Stomach (tissue), 9 donors: Measurements from ENCODE around the gene TOP2A. TPM values are rescaled to one million over a fixed set of nuclear protein-coding genes. Genes with fewer than 3 reads are reported as not detected.

Source experiments
- DNase-seq, 2 donors: peaks; one replicate each; pipeline versions ENCODE4 v3.0.0 to v3.0.0-alpha.2; 2013 to 2019
- H3K27ac ChIP-seq, 5 donors: fragments of 200-600 bp in 4 of 5; sonication (generic) in 4 of 5; one replicate each; pipeline ENCODE4 v1.5.1; 2013 to 2019; ENCODE audit warnings: mild to moderate bottlenecking in 1 of 5, moderate library complexity in 1 of 5
- H3K27me3 ChIP-seq, 3 donors: fragments of 200-600 bp; sonication (generic); one replicate each; pipeline ENCODE4 v1.5.1; 2017 to 2019; ENCODE audit warnings: mixed run types in 1 of 3
- H3K36me3 ChIP-seq, 4 donors: fragments of 200-600 bp; sonication (generic); 1 replicate in 3 of 4; 2 replicates in 1 of 4; pipeline ENCODE4 v1.5.1; 2016 to 2019
- H3K4me1 ChIP-seq, 4 donors: fragments of 200-600 bp; sonication (generic); one replicate each; pipeline ENCODE4 v1.5.1; 2016 to 2019
- H3K4me3 ChIP-seq, 4 donors: fragments of 200-600 bp; sonication (generic) in 3 of 4; one replicate each; pipeline ENCODE4 v1.5.1; 2016 to 2019; ENCODE audit warnings: mild to moderate bottlenecking in 1 of 4
- H3K9me3 ChIP-seq, 4 donors: fragments of 200-600 bp; sonication (generic); one replicate each; pipeline ENCODE4 v1.5.1; 2016 to 2019
- CTCF ChIP-seq, 7 experiments: fragments of 450-650 bp in 4 of 7; fragments of 200-600 bp in 3 of 7; sonication (generic) in 3 of 7; IDR thresholded peaks; one replicate each; pipeline ENCODE4 v1.5.1; 2016 to 2019; ENCODE audit warnings: antibody characterized with exemption in 7 of 7, control low read depth in 2 of 7, mild to moderate bottlenecking in 1 of 7
- EP300 ChIP-seq: sonication (generic); formaldehyde crosslinking; IDR thresholded peaks from one replicate; pipeline ENCODE4 v1.6.1; 2017; ENCODE audit warnings: antibody characterized with exemption
- POLR2A ChIP-seq, 4 donors: fragments of 450-650 bp; IDR thresholded peaks; one replicate each; pipeline ENCODE4 v1.6.1; 2016; ENCODE audit warnings: antibody characterized with exemption in 4 of 4, control low read depth in 2 of 4, mild to moderate bottlenecking in 1 of 4, moderate library complexity in 1 of 4
- POLR2AphosphoS5 ChIP-seq, 3 donors: sonication (generic); formaldehyde crosslinking; IDR thresholded peaks; one replicate each; pipeline ENCODE4 v1.6.1; 2016; ENCODE audit warnings: antibody characterized with exemption in 3 of 3
- WGBS, 5 donors: extraction: QIAGEN DNeasy Blood & Tissue Kit in 3 of 5; methylation state at CpG; one replicate each; pipeline versions ENCODE4 v1.1.5 to v1.1.7; 2013 to 2018; 5-methylcytosine and 5-hydroxymethylcytosine counted together
- intact Hi-C: fragments of 100-400 bp; cut with DNase I; formaldehyde crosslinking; loops from one replicate; pipeline ENCODE4 v1.15.1; 2023; ENCODE audit warnings: low total_unique reads
- polyA plus RNA-seq, 3 donors: library from polyadenylated mRNA; stranded (reverse); fragments of 200-250 nt; gene quantifications; one replicate each; pipeline ENCODE4 v1.2.3, GENCODE V29; 2013
- total RNA-seq, 5 donors: library from RNA; depleted of rRNA; stranded (reverse); fragments of >200 nt; gene quantifications; one replicate each; pipeline versions ENCODE4 v1.1.0 to v1.2.3, GENCODE V29; 2014 to 2016
- donor health status: healthy with polysubstance abuse.
- donor health status: Bipolar disorder and iron deficiency.
- donor health status: healthy.

The TOP2A gene
- total and polyA plus RNA-seq, 8 donors: 1.2 to 129 (median 13.2) TPM

GRCh38 chr17:40364906-40365305 lies 52.8 kb downstream of the TOP2A start:
- H3K4me3 ChIP-seq: no peak overlapping the region
- peaks cover 9 to 28% (median 22%) of the 10 kb centered on the region in 4 donors for H3K4me1 ChIP-seq
- intact Hi-C loops: loop anchor here (10.0 kb wide), 1 partner anchor 70 kb away; no protein-coding TSS in a partner anchor
- no peaks in the 10 kb centered on the region for H3K36me3 ChIP-seq
- WGBS, 5 donors: 86 to 93% (median 88%) methylated on average over 9 of the region's 9 CpGs
- H3K27me3 ChIP-seq: peaks cover 0 to 28% (median 0%) of the 10 kb centered on the region in 3 donors
- H3K27ac ChIP-seq: no peak overlapping the region
- DNase-seq: no peak
- TF ChIP-seq CTCF (IDR thresholded peaks at IDR 0.05): no peak
- no peak for TF ChIP-seq POLR2A (IDR thresholded peaks at IDR 0.05)
- TF ChIP-seq POLR2AphosphoS5 (IDR thresholded peaks at IDR 0.05): no peak
- no peak for TF ChIP-seq EP300
- H3K9me3 ChIP-seq: no peaks in the 10 kb centered on the region

GRCh38 chr17:40364121-40364861 lies 53.4 kb downstream of the TOP2A start, which contains the start of gene GJD3:
Gene GJD3, minus strand, starts transcription at chr17:40364737. Its CDS starts 922 bp downstream, at chr17:40363815.
- 54 to 69% (median 61%) methylated on average over 20 to 22 of the region's 22 CpGs for WGBS, 5 donors
- H3K9me3 ChIP-seq: no peaks in the 10 kb centered on the region
- peak within 1 kb of the TSS in 1 of 5 donors; percentile 35 for H3K27ac ChIP-seq
- peaks cover 0 to 28% (median 0%) of the 10 kb centered on the region in 3 donors for H3K27me3 ChIP-seq
- no peaks in the 10 kb centered on the region for H3K36me3 ChIP-seq
- peak in 1 of 2 donors; percentile 44 for DNase-seq
- TF ChIP-seq POLR2AphosphoS5 (IDR thresholded peaks at IDR 0.05): no peak
- no peak for TF ChIP-seq CTCF (IDR thresholded peaks at IDR 0.05)
- no peak for TF ChIP-seq EP300
- TF ChIP-seq POLR2A (IDR thresholded peaks at IDR 0.05): no peak
- intact Hi-C loops: loop anchor here (10.0 kb wide), 1 partner anchor 71 kb away; no protein-coding TSS in a partner anchor
- peak within 1 kb of the TSS; percentile 54 to 79 (median 62) for H3K4me3 ChIP-seq
- peaks cover 9 to 28% (median 22%) of the 10 kb centered on the region in 4 donors for H3K4me1 ChIP-seq

GRCh38 chr17:40363111-40363827 lies 54.4 kb downstream of the TOP2A start:
- Histone ChIP-seq H3K27ac (peak overlapping the region in 3 of 5 donors; percentile 35 to 50 (median 46)), H3K27me3 (peaks cover 0 to 28% (median 0%) of the 10 kb centered on the region in 3 donors), H3K36me3 (no peaks in the 10 kb centered on the region), H3K4me3 (peak overlapping the region; percentile 54 to 79 (median 62)), H3K9me3 (no peaks in the 10 kb centered on the region), H3K4me1 (peaks cover 9 to 38% (median 29%) of the 10 kb centered on the region in 4 donors)
- peak in 1 of 2 donors; percentile 72 for DNase-seq
- WGBS, 5 donors: 2% methylated on average over 11 to 91 of the region's 91 CpGs
- TF ChIP-seq POLR2AphosphoS5 (IDR thresholded peaks at IDR 0.05): no peak
- no peak for TF ChIP-seq EP300
- TF ChIP-seq CTCF (IDR thresholded peaks at IDR 0.05): no peak
- TF ChIP-seq POLR2A (IDR thresholded peaks at IDR 0.05): no peak
- intact Hi-C loops: loop anchor here (10.0 kb wide), 1 partner anchor 72 kb away; no protein-coding TSS in a partner anchor

- H3K4me1 ChIP-seq: peaks cover 9 to 43% (median 31%) of the 10 kb centered on the region in 4 donors
- TF ChIP-seq CTCF (IDR thresholded peaks at IDR 0.05) (peak in 4 of 7 experiments; percentile 17 to 62 (median 42)), POLR2A (IDR thresholded peaks at IDR 0.05) (no peak), POLR2AphosphoS5 (IDR thresholded peaks at IDR 0.05) (peak in 2 of 3 donors; percentile 40 to 75), EP300 (no peak)
- no peaks in the 10 kb centered on the region for H3K9me3 ChIP-seq
- peak overlapping the region in 3 of 5 donors; percentile 35 to 50 (median 46) for H3K27ac ChIP-seq
- DNase-seq: peak; percentile 76 to 93
- 0 to 4% (median 1%) methylated on average over 13 to 58 of the region's 58 CpGs for WGBS, 5 donors
- peaks cover 0 to 28% (median 0%) of the 10 kb centered on the region in 3 donors for H3K27me3 ChIP-seq
- intact Hi-C loops: loop anchor here (10.0 kb wide), 1 partner anchor 72 kb away; no protein-coding TSS in a partner anchor
- H3K36me3 ChIP-seq: no peaks in the 10 kb centered on the region
- H3K4me3 ChIP-seq: peak overlapping the region; percentile 54 to 79 (median 62)
Measured at GRCh38 chr17:40362696-40363110, 55.0 kb downstream of the TOP2A start.
